T-helper 2 cell (primary cell): ENCODE results near the gene PPP2R5A.
"Not testable (repeated sequence)": the region's sequence is repeated elsewhere in the genome, so short reads cannot be mapped to it uniquely, and the experiment has no call there.

ENCODE experiments used
- DNase-seq, 5 experiments: peaks; one replicate each; pipeline versions ENCODE4 v3.0.0 to v3.0.0-alpha.2; 2012 to 2022

The PPP2R5A gene

GRCh38 chr1:212359794-212360479 lies 74.7 kb downstream of the PPP2R5A start:
- peak in 1 of 5 experiments; percentile 82 for DNase-seq

GRCh38 chr1:212364985-212365384 lies 79.8 kb downstream of the PPP2R5A start:
- no peak for DNase-seq

GRCh38 chr1:212366901-212367300 lies 81.7 kb downstream of the PPP2R5A start:
- no peak for DNase-seq

- no peak for DNase-seq
Observed at GRCh38 chr1:212367474-212368072, 82.4 kb downstream of the PPP2R5A start.

DNA sequence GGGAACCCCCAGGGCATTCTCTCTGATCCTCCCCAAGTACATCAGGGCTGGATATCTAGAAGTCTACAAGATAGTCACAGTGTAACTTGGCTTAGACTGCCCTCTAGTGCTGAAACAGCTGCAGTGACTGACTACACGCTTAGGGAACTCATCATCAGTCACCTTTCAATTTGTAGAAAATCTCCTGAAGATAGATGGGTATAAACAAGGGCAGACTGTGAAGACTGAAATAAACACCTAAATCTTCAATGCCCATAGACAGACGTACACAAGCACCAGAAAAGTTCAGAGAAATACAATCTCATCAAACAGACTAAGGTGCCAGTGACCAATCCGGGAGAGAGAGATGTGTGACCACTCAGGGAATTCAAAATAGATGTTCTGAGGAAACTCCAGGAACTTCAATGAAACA lies 82.9 kb downstream of the PPP2R5A start:
- peak in 4 of 5 experiments; percentile 23 to 80 (median 32) for DNase-seq

- no peak for DNase-seq
Observed at GRCh38 chr1:212375986-212376385, 90.8 kb downstream of the PPP2R5A start.

- DNase-seq, result no peak
Observed at GRCh38 chr1:212377644-212378043, 92.4 kb downstream of the PPP2R5A start.

DNA sequence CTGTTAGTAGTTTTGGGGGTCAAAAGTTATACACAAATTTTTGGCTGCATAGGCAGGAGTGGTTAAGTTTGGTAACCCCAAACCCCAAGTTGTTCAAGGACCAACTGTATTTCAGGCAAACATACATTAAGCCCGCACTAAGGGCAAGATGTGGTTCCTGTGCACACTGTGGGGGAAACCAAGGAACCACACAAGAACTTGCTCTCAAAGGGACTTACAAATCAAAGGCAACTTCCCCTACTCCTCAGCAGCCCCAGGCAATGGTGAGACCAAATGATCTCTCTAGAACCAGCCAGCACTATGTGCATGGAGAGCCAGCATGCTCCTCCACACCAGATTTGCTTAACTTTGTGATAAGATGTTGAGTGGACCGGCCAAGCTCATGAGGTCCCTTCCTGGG lies 94.2 kb downstream of the PPP2R5A start:
- DNase-seq, result no peak

GRCh38 chr1:212381397-212382035 lies 96.3 kb downstream of the PPP2R5A start:
- DNase-seq, result no peak

- DNase-seq, result no peak
Observed at GRCh38 chr1:212386029-212386428, 100.8 kb downstream of the PPP2R5A start.

- no peak for DNase-seq
Observed at GRCh38 chr1:212388985-212389716, 103.9 kb downstream of the PPP2R5A start.

GRCh38 chr1:212395678-212396437 lies 110.6 kb downstream of the PPP2R5A start:
- not testable (repeated sequence) for DNase-seq

DNA sequence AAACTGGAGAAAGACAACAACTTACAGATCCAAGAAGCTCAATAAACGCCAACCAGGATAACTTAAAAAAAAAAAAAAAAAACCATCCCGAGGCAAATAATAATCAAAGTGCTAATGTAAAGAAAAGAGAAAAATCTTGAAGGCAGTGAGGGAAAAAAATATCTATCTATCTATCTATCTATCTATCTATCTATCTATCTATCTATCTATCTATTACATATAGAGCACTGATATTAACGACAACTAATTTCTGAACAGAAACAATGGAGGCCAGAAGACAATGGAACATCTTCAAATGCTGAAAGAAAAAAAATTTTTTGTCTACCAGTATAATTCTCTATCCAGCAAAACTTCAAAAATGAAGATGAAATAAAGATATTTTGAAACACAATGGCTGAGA lies 111.4 kb downstream of the PPP2R5A start:
- peak in 1 of 5 experiments; percentile 9 for DNase-seq

DNA sequence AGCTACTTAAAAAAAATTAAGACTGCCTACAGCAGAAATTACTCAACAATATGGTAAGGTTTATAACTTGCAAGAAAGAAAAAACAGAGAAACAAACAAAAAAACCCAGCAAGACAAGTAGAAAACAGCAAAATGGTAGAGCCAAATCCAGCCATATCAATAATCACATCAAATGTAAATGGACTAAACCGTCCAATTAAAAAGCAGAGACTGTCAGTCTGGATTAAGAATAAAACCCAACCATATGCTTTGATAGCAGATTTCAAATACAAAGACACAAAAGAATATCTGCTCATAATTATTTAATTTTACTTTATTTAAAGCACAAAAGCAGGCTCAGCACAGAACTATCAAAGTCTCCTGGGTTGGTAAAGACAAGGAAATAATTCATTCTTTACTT lies 112.0 kb downstream of the PPP2R5A start:
- DNase-seq, result no peak

DNA sequence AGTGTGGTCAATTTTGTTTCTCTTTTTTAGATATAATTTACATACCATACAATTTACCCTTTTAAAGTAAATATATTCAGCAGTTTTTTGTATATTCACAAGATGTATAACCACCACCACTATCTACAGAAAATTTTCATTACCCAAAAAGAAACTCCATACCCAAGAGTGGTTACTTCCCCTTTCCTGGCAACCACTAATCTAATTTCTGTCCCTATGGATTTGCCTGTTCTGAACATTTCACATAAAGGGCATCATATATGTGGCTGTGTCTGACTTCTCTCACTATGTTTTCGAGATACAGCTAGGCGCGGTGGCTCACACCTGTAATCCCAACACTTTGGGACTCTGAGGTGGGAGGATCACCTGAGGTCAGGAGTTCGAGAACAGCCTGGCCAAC lies 115.8 kb downstream of the PPP2R5A start:
- no peak for DNase-seq

- DNase-seq, result no peak
Observed at GRCh38 chr1:212401838-212402582, 116.8 kb downstream of the PPP2R5A start.

DNA sequence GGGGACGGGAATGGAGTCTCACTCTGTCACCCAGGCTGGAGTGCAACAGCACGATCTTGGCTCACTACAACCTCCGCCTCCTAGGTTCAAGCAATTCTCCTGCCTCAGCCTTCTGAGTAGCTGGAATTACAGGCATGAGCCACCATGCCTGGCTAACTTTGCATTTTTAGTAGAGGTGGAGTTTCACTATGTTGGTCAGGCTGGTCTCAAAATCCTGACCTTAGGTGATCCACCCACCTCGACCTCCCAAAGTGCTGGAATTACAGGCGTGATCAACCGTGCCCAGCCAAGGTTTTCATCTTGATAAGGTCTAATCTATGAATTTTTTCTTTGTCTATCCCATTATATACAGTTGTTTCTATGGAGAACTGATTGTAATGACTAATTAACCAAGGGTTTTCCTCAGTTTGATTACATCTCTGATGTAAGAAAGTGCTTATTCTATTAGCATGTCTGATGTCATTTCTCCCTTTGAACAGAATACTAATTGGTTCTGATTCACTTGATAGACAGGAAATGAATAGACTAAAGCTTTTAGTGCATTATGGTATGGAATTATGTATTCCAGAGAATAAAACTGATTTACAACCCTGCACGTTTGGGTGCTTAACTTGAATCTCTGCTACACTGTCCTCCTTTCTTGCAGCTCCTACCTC lies 117.6 kb downstream of the PPP2R5A start:
- DNase-seq, result no peak

GRCh38 chr1:212410231-212410820 lies 125.1 kb downstream of the PPP2R5A start:
- DNase-seq, result no peak
